Inflammatory macrophage treated with lipopolysaccharide for 4 hours (primary cell): Measurements from ENCODE around the gene UBQLN4.

ENCODE experiments used
- DNase-seq: peaks from one replicate; pipeline ENCODE4 v3.0.0-alpha.2; 2020

The UBQLN4 gene

DNA sequence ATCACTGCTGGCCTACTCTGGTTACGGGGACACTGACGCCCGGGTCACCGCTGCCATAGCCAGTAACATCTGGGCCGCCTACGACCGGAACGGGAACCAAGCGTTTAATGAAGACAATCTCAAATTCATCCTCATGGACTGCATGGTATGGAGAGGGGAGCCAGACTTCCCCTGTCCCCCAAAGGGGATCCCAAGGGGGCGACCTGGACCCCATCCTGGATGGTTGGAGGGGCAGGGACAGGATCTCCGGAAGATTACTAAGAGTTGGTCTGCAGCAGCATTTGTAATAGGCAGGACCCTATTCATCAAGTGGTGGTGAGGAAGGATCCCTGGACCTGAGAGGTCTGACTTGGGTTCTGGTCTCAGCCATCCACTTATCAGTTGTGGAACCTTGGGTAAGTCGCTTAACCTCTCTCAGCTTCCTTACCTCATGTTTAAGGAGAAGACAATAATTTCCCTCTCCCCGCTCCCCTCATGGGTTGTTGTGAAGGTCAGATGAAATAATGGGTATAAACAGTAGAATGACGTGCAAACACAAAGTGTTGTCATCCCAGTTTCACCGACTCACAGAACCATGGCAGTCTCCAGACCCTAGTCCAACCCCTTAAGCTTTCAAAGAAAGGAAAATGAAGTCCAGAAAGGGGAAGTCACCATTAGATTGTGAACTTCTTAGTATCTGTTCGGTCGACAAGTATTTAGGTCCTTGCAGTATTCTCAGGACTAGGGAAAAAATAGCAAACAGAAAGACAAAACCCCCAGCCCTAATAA lies 1.9 kb upstream of the UBQLN4 start:
- peak; percentile 73 for DNase-seq

- DNase-seq = peak; percentile 97
These were observed 1.1 kb upstream of the UBQLN4 start, which contains the start of gene LAMTOR2 for GRCh38 chr1:156054500-156055280. Gene LAMTOR2 (plus strand): TSS chr1:156054782. CDS start chr1:156054890, 108 bp downstream.

DNA sequence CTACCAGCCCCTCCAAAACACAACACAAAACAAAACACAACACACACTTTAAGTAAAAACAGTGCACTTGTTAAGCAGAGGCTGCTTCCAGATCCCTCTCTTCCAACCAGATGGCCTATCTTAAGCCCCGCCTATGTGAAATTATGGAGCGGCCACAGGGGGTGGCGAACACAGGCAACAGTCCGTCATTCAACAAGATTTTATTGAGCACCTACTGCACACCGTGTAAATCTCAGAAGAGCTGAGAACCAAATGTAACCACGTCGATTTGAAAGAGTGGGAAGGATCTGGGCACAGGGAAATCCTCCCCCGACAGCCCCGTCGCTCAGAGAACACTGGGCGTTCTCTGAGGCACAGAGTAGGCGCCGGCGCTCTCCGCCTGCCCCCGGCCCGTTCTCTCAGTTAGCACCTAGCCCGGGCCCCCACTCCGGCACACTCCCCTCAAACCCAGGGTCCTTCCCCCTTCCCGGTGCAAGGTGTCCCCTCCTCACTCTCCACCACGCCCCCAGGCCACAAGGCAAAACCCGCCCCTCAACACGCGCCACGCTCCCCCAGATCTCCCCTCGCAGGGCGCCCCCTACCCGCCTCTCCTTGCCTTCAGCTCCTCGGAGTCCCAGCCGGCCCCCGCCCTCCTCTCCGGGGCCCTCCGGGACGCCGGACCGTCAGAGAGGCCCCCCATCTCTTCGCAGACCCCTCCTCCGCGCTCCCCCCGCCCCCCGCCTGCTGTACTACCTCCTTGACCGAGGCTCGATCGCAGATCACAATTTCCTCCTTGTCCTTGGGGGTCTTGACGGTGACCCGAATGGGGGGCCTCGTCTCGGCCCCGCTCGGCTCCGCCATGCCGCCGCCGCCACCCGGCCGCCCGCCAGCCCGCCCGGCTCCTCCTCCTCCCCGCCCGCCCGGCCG lies 483 bp downstream of the UBQLN4 start:
- peak; percentile 64 for DNase-seq

DNA sequence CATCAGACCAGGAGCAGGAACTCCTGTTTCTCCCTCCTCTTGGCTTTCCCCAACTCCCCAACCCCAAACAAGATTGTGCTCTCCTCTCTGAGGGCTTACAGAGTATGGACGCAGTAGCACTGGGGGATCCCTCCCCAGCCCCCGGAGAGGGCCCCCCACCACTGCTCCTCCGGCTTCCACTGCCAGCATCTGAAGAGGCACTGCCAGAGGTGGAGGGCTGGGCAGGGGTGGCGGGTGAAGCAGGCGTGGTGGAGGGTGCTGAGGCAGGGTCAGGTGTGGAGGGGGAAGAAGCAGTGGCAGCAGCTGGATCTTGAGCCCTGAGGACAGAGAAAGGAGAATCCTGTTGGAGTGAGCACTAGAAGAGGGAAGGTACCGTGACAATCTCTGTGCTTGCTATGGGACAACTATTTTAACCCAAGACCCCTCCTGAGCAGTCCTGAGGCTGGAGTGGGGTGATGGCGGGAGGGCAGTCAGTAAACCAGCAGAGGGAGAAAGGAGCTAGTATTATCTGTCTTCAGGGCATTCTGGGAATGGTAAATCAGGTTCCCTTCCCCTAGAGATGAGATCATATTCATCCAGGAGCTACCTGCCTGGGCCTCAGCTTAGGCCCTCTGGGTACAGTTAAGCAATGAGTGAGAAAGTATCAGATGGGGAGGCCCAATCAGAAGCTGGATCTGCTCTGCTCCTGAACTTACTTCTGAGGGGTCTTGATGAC lies 2.4 kb downstream of the UBQLN4 start:
- no peak for DNase-seq

DNA sequence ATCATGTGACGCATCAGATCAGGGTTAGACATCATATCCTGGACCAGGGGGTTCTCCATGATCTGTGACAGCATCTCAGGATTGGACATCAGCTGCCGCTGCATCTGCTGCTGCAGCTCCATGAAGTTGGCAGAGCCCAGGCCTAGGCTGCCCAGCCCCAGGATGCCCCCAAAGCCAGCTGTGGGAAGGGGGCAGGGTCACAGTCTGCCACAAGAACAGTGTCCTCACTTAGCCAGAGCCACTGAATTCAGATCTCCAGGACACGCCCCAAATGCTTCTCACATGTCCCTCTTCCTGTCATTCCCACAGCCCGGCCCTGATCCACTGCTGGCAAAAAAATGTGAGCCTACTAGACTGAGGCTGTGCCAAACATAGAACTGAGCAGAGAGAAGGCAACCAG lies 3.2 kb downstream of the UBQLN4 start:
- DNase-seq = no peak

GRCh38 chr1:156048663-156049258 lies 4.8 kb downstream of the UBQLN4 start:
- DNase-seq = no peak

DNA sequence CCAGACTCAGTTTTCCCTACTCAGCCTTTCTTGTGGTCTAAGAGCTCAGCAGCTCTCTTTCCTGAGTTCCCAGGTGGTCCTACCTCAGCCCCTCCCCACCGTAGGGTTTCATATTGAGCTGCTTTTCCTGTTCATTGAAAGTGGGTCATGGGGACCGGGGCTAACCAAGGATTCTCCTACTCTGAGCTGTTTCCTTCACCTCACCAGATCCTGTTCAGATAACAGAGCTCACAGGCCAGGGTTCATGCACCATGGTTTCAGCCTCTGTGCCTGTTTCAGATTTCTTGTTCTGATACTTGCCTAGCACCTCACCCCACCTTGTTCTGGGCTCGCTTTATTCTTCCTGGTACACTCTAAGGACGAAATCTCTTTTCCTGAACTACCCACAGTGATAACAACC lies 8.5 kb downstream of the UBQLN4 start:
- DNase-seq = no peak

- DNase-seq = no peak
These were observed 10.8 kb downstream of the UBQLN4 start for GRCh38 chr1:156042828-156043227.

GRCh38 chr1:156034991-156035390 lies 18.6 kb downstream of the UBQLN4 start:
- DNase-seq = peak; percentile 54

DNA sequence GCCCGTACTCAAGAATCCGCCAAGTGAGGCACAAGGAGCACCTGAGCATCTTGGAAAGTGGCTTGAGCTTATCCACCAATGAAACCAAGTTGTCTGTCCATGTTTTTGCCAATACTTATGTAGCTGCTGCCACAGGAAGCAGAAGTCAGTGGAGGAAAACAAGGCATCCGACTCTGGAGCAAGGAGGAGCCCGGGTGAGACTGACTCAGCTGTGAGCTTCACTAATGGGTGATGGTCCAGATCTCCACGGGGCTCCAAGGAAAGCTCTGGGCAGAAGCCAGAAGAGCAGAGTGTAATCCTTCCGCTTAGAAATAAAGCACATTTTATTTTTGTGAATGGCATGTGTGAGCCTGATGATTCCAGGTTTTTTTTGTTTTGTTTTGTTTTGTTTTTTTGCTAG lies 20.6 kb downstream of the UBQLN4 start:
- DNase-seq = no peak

DNA sequence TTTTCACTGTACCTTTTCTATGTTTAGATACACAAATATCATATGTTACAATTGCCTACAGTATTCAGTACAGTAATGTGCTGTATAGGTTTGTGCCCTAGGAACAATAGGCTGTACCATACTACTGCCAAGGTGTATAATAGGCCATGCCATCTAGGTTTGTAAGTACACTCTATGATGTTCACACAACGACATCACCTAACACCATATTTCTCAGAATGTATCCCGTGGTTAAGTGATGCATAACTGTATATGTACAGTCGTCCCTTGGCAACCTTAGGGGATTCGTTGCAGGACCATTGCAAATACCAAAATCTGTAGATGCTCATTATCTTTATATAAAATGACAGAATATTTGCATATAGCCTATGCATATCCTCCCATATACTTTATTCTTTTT lies 27.0 kb downstream of the UBQLN4 start:
- DNase-seq = no peak

DNA sequence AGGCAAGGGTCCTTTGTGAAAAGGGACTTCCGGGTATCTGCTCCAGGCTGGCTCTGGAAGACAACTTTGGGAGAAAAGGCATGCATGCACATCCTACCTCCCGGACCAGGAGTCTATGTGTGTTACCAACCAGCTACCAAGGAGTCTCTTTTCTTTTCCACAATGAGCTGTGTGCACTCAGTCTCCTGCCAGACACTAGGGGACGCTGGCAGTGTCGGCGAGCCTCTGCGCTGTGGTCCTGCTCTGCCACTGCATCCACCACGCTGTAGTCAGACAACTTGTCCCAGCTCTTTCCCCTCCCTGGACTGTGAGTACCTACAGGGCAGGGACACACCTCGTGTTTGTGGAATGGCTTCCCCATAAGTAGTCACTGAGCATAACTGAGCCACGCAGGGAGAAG lies 27.7 kb downstream of the UBQLN4 start:
- peak; percentile 57 for DNase-seq

GRCh38 chr1:156024801-156025200 lies 28.8 kb downstream of the UBQLN4 start:
- DNase-seq = no peak

- DNase-seq = no peak
These were observed 31.6 kb downstream of the UBQLN4 start for GRCh38 chr1:156021954-156022353.

- DNase-seq = no peak
These were observed 32.5 kb downstream of the UBQLN4 start for GRCh38 chr1:156021093-156021428.

GRCh38 chr1:156020293-156021092 lies 33.1 kb downstream of the UBQLN4 start, which contains the start of gene SSR2:
Gene SSR2 (minus strand): TSS chr1:156020951. CDS start chr1:156020167, 784 bp downstream.
- peak; percentile 91 for DNase-seq

DNA sequence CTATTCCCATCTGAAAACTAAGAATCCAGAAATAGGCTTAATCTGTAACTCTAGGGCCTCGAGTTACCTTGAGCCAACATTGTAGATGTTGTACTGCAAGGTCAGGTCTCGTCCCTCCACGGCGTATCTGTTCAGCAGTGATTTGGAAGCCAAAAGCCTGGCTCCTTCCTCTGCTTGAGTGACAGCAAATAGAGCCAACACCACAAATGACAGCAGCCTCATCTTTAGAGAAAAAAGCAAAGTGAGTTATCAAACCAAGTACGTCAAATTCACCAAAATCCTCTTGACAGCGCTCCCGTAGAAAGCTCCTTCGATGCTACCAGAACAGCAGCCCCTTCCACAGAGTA lies 33.7 kb downstream of the UBQLN4 start:
- no peak for DNase-seq

DNA sequence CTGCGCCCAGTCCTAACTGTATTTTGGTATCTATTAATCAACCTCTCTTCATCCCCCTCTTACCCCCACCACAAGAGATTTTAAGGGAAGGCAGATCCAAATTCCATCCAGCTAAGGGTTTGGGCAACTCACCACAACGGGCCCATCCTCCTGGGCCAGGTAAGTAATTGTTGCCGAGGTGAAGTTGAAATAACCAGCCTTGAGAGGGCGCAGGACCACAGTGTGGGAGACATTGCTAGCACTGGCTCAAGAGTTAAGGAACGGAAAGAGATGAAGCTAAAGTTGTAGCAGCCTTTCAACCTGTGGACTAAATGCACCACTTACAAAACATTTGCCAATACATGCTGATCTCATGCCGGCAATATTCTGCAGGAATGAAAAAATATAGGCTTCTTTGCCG lies 38.8 kb downstream of the UBQLN4 start:
- DNase-seq = no peak

- no peak for DNase-seq
These were observed 41.4 kb downstream of the UBQLN4 start for GRCh38 chr1:156012051-156012817.

DNA sequence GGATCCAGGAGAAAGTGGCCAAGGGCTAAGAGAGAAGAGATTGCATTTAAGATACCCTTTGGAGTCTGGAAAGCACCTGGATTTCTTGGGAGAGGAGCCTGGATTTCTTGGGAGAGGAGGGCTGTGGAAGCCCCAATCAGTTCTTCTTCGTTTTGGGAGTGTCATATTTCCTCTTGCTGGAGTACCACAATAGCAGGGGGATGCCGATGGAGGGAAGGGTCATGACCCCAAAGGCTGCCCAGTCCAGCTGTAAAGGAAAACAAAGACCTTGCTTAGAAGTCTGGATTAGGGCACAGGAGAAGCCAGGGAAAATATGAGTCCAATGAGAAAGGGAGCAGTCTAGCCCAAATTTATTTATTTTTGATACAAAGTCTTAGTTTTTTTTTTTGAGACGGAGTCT lies 44.2 kb downstream of the UBQLN4 start:
- no peak for DNase-seq
